ENCODE data around the gene OTOP3. TPM values are rescaled to one million over a fixed set of nuclear protein-coding genes. Genes with fewer than 3 reads are reported as not detected.
A peak's percentile ranks its signal among the peaks of the same experiment; 100 is the strongest.

Gene OTOP3
- total and polyA plus RNA-seq, 2 of the 4 experiments (the other 2 are of a cell fraction): not detected

GRCh38 chr17:74981318-74981978, 45.8 kb downstream of the OTOP3 start:
- Histone ChIP-seq H3K14ac (replicated peaks; ENCODE audit: low read depth, low read length) (peak overlapping the region; percentile 88), H4K91ac (ENCODE audit: insufficient read depth, low read depth, low read length) (peak overlapping the region; percentile 67), H3K4me3 (ENCODE audit: insufficient read depth, low read depth, low read length) (peak overlapping the region; percentile 77), H2BK20ac (ENCODE audit: low read depth, low read length) (peak overlapping the region; percentile 3; the same call in 1 of the 2 replicates), H2AK9ac (replicated peaks; ENCODE audit: low read depth, low read length, poor library complexity) (peak overlapping the region; percentile 70), H2BK15ac (ENCODE audit: low read depth, low read length) (peak overlapping the region; percentile 77; the same call in 2 of the 3 replicates), H2BK5ac (ENCODE audit: low read depth, low read length, poor library complexity, severe bottlenecking) (peak overlapping the region; percentile 61), H3K23ac (ENCODE audit: low read depth, low read length) (peak overlapping the region; percentile 65), H3K56ac (ENCODE audit: extremely low read depth, insufficient read depth, low read length) (peak overlapping the region; percentile 68), H3K36me3 (ENCODE audit: control insufficient read depth, insufficient read depth, low read length) (no peaks in the 10 kb centered on the region), H4K20me1 (ENCODE audit: insufficient read depth, low read length) (no peaks in the 10 kb centered on the region), H4K5ac (ENCODE audit: low read depth, low read length) (peak overlapping the region; percentile 90), H2AK5ac (ENCODE audit: low read depth, low read length) (peak overlapping the region; percentile 71), H2AFZ (replicated peaks; ENCODE audit: low read length, poor library complexity) (peak overlapping the region; percentile 99), H3K9ac (ENCODE audit: low read depth, low read length) (peak overlapping the region; percentile 83), H3K18ac (ENCODE audit: low read depth, low read length) (peak overlapping the region; percentile 73), H3K9me3 (ENCODE audit: control insufficient read depth, insufficient read depth, low read length) (no peaks in the 10 kb centered on the region), H2BK120ac (ENCODE audit: low read depth, low read length) (peak overlapping the region; percentile 66), H3K27ac (ENCODE audit: insufficient read depth, low read length) (peak overlapping the region; percentile 64), H3K4me1 (ENCODE audit: control insufficient read depth, insufficient read depth, low read length) (peaks cover 10% of the 10 kb centered on the region), H3K4me2 (ENCODE audit: low read depth, low read length) (peak overlapping the region; percentile 71), H3K79me1 (ENCODE audit: low read depth in 1 of 2, low read length in 2 of 2) (peaks cover 4 to 12% of the 10 kb centered on the region in 2 experiments; a peak in 3 of 4 replicates), H3K9me1 (ENCODE audit: insufficient read depth, low read length) (peaks cover 5% of the 10 kb centered on the region), H4K8ac (ENCODE audit: low read depth in 2 of 2, low read length in 2 of 2) (peak overlapping the region; percentile 77 to 98), H3K4ac (ENCODE audit: low read depth, low read length) (peak overlapping the region; percentile 79), H3K27me3 (ENCODE audit: control insufficient read depth, insufficient read depth, low read length) (peaks cover 6% of the 10 kb centered on the region; the same call in 1 of the 2 replicates)
- no peak for TF ChIP-seq CEBPB (IDR thresholded peaks at IDR 0.05; ENCODE audit: low read depth, low read length)
- TF ChIP-seq SMC3 (IDR thresholded peaks at IDR 0.05; ENCODE audit: low read depth, low read length): peak; percentile 1; the same call in 1 of the 2 replicates
- BruUV-seq (replicated peaks): no TSS peak
- ATAC-seq (ENCODE audit: low read depth) (no peak), DNase-seq (no peak)
- in situ Hi-C loops (cut with MboI; ENCODE audit: low sequenced_read_pairs): no loop called here
- no CpG with 5 or more reads among the region's 16 CpGs for WGBS, 2 experiments (ENCODE audit: extremely low coverage in 2 of 2, insufficient read length in 1 of 2)
- POLR2A ChIA-PET (ENCODE audit: unreplicated experiment): no interaction called here
- CTCF ChIA-PET: no interaction called here
- dilution Hi-C loops (cut with HindIII; ENCODE audit: low sequenced_read_pairs, unreplicated experiment): no loop called here
- intact Hi-C loops (cut with micrococcal nuclease): no loop called here
